OCI-LY3 (cell line): ENCODE measurements around the gene EPHB2.

Experiments
- EZH2phosphoT487 ChIP-seq: fragments of 200-600 bp; shearing (Covaris generic); IDR thresholded peaks from 2 replicates; pipeline ENCODE4 v1.6.1; 2018; ENCODE audit warnings: antibody characterized with exemption, mixed run types, low read depth
- TF ChIP-seq, protein P1 (sequence below): fragments of 200-600, 300-600 bp; sonication (generic); IDR thresholded peaks from 2 replicates; pipeline ENCODE4 v1.5.1; 2014; ENCODE audit warnings: antibody characterized with exemption, low read length, low read depth

DNA sequence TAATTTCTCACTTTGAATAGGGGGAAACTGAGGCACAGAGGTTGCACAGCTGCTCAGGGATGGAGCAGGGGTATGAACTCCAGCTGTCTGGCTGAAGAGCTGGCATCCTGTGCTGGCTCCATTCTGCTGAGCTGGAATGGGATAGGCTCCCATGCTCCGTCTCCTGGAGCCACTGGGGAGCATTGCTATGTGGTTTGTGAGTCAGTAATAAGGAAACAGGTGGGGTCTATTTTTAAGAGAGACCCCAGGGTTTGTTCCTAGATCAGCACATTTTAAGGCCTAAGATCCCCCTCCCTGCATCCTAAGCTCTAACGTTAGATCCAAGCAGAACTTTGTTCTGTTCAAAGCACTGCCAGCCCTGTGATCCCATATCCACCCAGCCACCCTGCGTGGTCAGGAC is 189.8 kb downstream of the EPHB2 start:
- no peak for TF ChIP-seq EZH2phosphoT487
- TF ChIP-seq, protein P1, sequence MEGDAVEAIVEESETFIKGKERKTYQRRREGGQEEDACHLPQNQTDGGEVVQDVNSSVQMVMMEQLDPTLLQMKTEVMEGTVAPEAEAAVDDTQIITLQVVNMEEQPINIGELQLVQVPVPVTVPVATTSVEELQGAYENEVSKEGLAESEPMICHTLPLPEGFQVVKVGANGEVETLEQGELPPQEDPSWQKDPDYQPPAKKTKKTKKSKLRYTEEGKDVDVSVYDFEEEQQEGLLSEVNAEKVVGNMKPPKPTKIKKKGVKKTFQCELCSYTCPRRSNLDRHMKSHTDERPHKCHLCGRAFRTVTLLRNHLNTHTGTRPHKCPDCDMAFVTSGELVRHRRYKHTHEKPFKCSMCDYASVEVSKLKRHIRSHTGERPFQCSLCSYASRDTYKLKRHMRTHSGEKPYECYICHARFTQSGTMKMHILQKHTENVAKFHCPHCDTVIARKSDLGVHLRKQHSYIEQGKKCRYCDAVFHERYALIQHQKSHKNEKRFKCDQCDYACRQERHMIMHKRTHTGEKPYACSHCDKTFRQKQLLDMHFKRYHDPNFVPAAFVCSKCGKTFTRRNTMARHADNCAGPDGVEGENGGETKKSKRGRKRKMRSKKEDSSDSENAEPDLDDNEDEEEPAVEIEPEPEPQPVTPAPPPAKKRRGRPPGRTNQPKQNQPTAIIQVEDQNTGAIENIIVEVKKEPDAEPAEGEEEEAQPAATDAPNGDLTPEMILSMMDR: no peak
